ENCODE measurements around the gene MACROH2A2. TPM values are rescaled to one million over a fixed set of nuclear protein-coding genes. Genes with fewer than 3 reads are reported as not detected.
"Not testable (repeated sequence)": the region's sequence is repeated elsewhere in the genome, so short reads cannot be mapped to it uniquely, and the experiment has no call there.

MACROH2A2 gene
- total RNA-seq, 2 experiments from 2014 or later = 3.0 to 3.1 TPM

DNA sequence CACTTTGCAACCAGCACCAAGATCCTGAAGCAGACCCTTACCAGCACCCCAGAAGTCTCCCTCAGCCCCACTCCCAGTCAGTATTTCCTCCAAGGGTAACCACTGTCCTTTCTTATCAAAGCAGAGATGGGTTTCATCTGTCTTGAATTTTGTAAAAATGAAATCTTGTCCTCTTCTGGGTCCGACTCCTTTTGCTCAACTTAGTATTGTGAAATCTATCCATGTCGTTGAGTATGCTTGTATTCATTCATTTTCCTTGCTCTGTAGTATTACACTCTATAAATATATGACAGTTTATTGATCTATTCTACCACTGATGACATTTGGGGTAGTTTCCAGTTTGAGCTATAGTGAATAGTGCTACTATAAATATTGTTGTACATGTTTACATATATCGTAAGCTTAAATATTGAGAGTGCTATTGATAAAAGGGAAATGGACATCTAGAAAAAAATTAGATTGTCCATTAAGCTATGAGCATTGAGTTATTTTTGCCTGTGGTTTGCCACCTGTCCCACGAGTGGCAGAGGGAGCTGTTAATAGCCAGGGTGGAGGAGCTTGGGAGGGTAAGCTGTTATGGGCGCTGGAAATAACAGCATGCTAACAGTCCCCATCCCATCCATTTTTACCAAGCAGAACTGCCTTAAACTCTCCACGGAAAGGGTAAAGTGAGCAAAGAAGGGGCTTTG is 43.5 kb downstream of the MACROH2A2 start:
- ChIA-PET CTCF (interaction anchor here (0.6 to 1.2 kb wide), 3 partner anchors 17 to 1953 kb away, joined by 3 to 6 read pairs (median 6); no protein-coding TSS in a partner anchor), POLR2A (no interaction called here)

- POLR2A ChIA-PET = interaction anchor here (0.6 kb wide), 1 partner anchor 50 kb away, joined by 3 read pairs; the partner anchor contains the start of gene TYSND1
- CTCF ChIA-PET = interaction anchor here (0.5 to 1.2 kb wide), 3 partner anchors 19 to 1953 kb away, joined by 5 to 6 read pairs (median 6); no protein-coding TSS in a partner anchor
Measured at GRCh38 chr10:70096705-70097420, 44.2 kb downstream of the MACROH2A2 start.

GRCh38 chr10:70097459-70097858 is 44.8 kb downstream of the MACROH2A2 start:
- ChIA-PET POLR2A (no interaction called here), CTCF (no interaction called here)

DNA sequence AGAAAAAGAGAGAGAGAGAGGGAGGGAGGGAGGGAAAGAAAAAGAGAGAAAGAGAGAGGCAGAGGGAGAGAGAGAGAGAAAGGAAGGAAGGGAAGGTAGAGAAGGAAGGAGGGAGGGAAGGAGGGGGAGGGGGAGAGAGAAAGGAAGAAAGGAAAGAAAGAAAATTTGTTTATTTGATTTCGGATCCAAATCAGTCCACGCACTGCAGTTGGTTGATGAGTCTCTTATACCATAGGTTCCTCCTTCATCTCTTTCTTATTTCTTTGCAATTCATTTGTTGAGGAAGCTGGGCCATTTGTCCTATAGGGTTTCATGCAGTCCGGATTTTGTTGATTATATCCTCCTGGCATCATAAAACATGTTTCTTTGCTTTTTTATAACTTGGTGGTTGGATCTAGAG is 45.6 kb downstream of the MACROH2A2 start:
- POLR2A ChIA-PET = no interaction called here
- CTCF ChIA-PET = no interaction called here

GRCh38 chr10:70101068-70101562 is 48.5 kb downstream of the MACROH2A2 start:
- CTCF ChIA-PET = interaction anchor here (0.6 kb wide), 2 partner anchors 14 to 20 kb away, joined by 3 read pairs; no protein-coding TSS in a partner anchor
- POLR2A ChIA-PET = not testable (repeated sequence)

DNA sequence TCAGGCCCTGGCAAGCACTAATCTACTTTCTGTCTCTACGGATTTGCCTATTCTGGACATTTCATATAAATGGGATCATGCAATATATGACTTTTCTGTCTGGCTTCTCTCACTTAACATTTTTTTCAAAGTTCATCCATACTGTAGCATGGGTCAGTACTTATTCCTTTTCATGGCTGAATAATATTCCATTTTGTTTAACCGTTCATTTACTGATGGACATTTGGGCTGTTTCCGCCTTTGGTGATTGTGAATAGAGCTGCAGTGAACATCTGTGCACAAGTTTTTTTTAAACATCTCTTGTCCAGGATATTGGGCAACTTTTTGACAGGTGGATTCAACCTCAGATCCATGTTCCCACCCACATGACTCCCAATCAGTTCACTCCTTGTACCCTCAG is 49.0 kb downstream of the MACROH2A2 start:
- CTCF ChIA-PET = interaction anchor here (0.6 kb wide), 1 partner anchor 13 kb away, joined by 3 read pairs; no protein-coding TSS in a partner anchor
- POLR2A ChIA-PET = no interaction called here

- POLR2A ChIA-PET = no interaction called here
- CTCF ChIA-PET = interaction anchor here (0.6 to 1.2 kb wide), 4 partner anchors 8 to 38 kb away, joined by 3 to 6 read pairs (median 4); no protein-coding TSS in a partner anchor
Measured at GRCh38 chr10:70106958-70107791, 54.5 kb downstream of the MACROH2A2 start.

- POLR2A ChIA-PET = no interaction called here
- CTCF ChIA-PET = no interaction called here
Measured at GRCh38 chr10:70109064-70109729, 56.6 kb downstream of the MACROH2A2 start.

DNA sequence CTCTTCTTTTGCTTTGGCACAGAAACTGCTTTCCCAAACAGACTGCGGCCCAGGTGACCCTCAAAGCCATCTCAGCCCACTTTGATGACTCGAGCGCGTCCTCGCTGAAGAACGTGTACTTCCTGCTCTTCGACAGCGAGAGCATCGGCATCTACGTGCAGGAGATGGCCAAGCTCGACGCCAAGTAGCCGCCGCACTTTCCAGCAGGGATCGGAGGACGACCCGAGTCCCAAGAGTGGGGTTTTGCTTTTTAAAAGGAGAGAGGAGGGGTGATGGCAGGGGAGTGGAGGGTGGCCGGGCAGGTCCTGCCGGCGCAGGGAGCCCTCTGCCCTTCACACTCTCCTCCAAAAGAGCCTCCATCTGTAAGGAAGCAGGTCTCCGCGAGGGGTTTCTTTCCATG is 58.9 kb downstream of the MACROH2A2 start:
- CTCF ChIA-PET = interaction anchor here (0.5 kb wide), 1 partner anchor 31 kb away, joined by 3 read pairs; no protein-coding TSS in a partner anchor

DNA sequence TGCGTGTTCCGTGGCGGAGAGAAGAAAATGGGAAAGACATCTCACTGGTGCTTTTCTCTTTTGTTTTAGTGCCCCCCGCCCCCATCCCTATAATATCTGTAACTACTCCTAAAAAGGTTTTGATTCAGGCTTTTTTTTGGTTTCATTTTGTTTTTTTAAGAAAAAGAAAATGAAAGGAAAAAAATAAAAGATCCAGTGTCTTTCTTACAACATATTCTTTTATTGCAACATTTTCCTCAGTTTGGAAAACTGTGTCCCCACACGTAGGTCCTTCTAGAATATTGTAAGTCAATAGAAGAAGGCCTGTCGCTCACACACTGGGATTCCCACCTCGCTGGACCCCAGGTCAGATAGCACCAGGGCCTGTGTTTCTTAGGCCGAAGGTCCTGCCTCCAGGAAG is 59.4 kb downstream of the MACROH2A2 start:
- CTCF ChIA-PET = no interaction called here
- POLR2A ChIA-PET = no interaction called here

More for the DNA sequence above, 58.9 kb downstream of the MACROH2A2 start:
- POLR2A ChIA-PET = no interaction called here

DNA sequence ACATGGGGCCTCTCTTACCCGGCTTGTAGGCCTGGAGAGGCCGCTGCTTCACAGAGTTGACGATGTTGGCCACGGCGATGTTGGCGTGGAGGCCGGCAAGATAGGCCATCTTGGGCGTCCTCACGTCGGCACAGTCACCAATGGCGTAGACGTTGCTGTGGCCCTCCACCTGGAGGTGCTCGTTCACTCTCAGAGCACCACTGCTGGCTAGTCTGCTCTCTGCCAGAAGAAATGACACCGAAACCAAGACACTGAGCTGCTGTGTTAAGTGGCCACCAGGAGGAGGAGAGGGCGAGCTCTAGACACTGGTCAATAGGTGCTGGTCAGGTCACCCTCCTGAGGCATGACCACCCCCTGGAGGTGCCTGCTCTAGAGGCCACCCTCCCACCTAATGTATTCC is 62.3 kb downstream of the MACROH2A2 start:
- CTCF ChIA-PET = interaction anchor here (0.7 to 2.6 kb wide), 9 partner anchors 8 to 287 kb away, joined by 3 to 25 read pairs (median 4); partner anchors contain the start of gene TYSND1
- POLR2A ChIA-PET = interaction anchor here (0.5 to 1.6 kb wide), 2 partner anchors 32 to 56 kb away, joined by 4 to 9 read pairs; partner anchors contain the start of gene TYSND1

DNA sequence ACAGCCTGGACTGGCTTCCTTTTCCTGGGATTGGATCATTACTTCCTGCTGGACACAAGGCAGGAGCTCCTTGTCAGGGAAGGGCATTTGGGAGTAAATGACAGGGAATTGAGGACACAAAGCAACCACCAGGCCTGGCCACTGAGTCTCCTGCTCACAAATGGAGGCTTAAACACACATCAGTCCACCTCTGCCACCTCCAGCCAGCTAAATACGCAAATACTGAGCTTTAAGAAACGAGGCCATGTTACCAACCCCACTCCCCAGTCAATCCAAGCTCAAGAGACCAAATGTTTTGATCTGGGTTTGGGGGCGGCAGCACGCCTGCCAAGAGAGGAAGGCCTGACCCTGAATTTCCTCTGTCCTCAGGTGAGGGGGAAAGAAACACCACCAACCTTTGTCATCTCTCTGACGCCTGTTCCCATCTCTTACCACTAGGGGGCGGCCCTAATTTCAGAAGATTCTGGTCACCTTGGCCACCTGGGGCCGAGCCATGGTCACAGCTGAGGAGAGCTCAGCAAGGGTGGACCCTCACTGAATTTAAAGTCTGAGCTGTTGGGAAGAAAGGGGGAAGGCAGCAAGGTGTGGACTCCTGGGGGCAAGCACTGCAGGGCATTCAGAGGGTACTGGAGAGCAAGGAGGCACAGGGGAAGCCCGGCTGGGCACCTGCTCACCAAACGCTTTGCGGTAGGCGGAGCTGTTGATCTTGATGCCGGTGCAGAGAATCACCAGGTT is 63.5 kb downstream of the MACROH2A2 start:
- CTCF ChIA-PET = interaction anchor here (0.6 to 2.6 kb wide), 20 partner anchors 8 to 814 kb away, joined by 3 to 25 read pairs (median 4); partner anchors contain the start of gene TYSND1
- POLR2A ChIA-PET = interaction anchor here (1.6 kb wide), 1 partner anchor 30 kb away, joined by 4 read pairs; the partner anchor contains the start of gene TYSND1

DNA sequence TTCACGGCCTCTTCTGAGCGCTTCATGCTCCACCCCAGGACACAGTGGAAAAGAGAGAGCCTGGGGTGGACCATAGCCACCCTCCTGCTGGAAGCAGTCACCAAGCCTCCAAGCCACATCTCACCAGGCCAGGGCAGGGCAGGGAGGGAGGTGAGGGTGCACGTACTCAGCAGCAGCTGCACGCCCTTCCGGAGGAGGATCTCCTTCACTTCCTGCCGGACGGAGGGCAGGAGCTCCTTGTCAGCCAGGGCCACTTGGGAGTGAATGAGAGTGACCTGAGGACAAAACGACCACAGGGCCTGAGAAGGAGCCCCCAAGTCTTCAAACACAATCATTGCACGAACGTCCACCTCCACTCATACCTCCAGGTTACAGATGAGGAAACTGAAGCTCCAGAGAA is 65.0 kb downstream of the MACROH2A2 start:
- CTCF ChIA-PET = interaction anchor here (1.2 to 1.9 kb wide), 3 partner anchors 19 to 247 kb away, joined by 3 to 7 read pairs (median 4); no protein-coding TSS in a partner anchor
- POLR2A ChIA-PET = no interaction called here

DNA sequence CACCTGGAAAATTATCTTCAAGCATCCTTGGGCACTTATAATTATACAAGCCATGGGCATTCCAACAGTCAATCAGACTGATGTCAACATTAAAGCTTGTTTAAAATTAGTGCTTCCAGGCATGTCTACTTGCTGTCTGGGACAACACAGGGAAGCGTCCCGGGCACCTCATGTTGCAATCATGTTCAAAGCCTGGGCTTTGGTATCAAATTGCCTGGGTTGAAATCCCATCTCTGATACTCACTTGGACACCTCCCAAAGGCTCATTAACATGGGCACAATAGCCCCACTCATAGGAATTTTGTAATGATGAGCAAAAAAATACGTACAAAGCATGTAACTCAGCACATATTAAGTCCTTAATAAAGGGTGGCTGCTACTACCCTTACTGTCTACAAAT is 65.5 kb downstream of the MACROH2A2 start:
- POLR2A ChIA-PET = no interaction called here

GRCh38 chr10:70119197-70119596 is 66.6 kb downstream of the MACROH2A2 start:
- ChIA-PET POLR2A (no interaction called here), CTCF (interaction anchor here (0.7 kb wide), 1 partner anchor 12 kb away, joined by 3 read pairs; no protein-coding TSS in a partner anchor)

More for the DNA sequence above, 65.5 kb downstream of the MACROH2A2 start:
- CTCF ChIA-PET = interaction anchor here (0.7 to 1.9 kb wide), 2 partner anchors 11 to 18 kb away, joined by 3 to 4 read pairs; no protein-coding TSS in a partner anchor

GRCh38 chr10:70119623-70120022 is 67.0 kb downstream of the MACROH2A2 start:
- CTCF ChIA-PET = no interaction called here

DNA sequence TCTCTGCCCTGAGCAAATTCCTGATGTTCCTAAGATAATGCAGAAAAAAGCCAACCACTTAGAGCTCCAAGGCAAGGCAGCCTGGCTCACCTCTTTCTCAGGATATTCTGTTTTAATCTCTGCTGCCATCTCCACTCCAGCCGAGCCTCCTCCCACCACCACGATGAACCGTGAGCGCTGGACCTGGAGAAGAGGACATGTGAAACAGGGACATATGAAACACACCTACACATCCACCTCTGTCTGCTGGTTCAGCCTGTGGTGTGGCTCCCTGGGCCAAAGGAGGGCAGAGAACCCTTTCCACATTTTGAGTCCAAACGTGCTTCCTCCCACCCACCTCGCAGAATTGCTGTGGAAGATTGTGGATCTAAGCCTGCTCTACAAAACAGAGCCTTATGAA is 67.8 kb downstream of the MACROH2A2 start:
- POLR2A ChIA-PET = no interaction called here
- CTCF ChIA-PET = no interaction called here

More at GRCh38 chr10:70119623-70120022, 67.0 kb downstream of the MACROH2A2 start:
- POLR2A ChIA-PET = no interaction called here
